Measurements from ENCODE around the gene PROM1.

The PROM1 gene

GRCh38 chr4:16088601-16089000, 4.8 kb upstream of the PROM1 start:
- H3K4me3 ChIP-seq (ENCODE audit: low read length, poor library complexity, severe bottlenecking): no peak overlapping the region
- no peaks in the 10 kb centered on the region for H3K9me3 ChIP-seq (ENCODE audit: insufficient read depth, low read depth, low read length)
- no peaks in the 10 kb centered on the region for H3K36me3 ChIP-seq (ENCODE audit: insufficient read depth, low read length)
- H3K79me2 ChIP-seq (ENCODE audit: insufficient read depth, low read length): no peaks in the 10 kb centered on the region
- no peaks in the 10 kb centered on the region for H3K9me2 ChIP-seq (replicated peaks; ENCODE audit: low read depth, low read length)
- no peak overlapping the region for H3K9ac ChIP-seq (ENCODE audit: low read depth, low read length, poor library complexity, severe bottlenecking)
- H3K27me3 ChIP-seq (ENCODE audit: insufficient read depth, low read length, poor library complexity, severe bottlenecking): no peaks in the 10 kb centered on the region
- H2AFZ ChIP-seq (ENCODE audit: low read length): no peak overlapping the region
- H3F3A ChIP-seq (ENCODE audit: low read depth): no peaks in the 10 kb centered on the region
- H4K20me1 ChIP-seq (ENCODE audit: insufficient read depth, low read length, poor library complexity, severe bottlenecking): no peaks in the 10 kb centered on the region
- H3K4me2 ChIP-seq (ENCODE audit: low read depth, low read length, poor library complexity, severe bottlenecking): no peak overlapping the region
- peaks cover 14% of the 10 kb centered on the region for H3K4me1 ChIP-seq (ENCODE audit: insufficient read depth, low read length, poor library complexity, severe bottlenecking)
- TF ChIP-seq CTCF (conservative IDR thresholded peaks at IDR 0.05; ENCODE audit: low read length): no peak
- no peak for TF ChIP-seq EZH2phosphoT487 (IDR thresholded peaks at IDR 0.05; ENCODE audit: borderline replicate concordance)

- Histone ChIP-seq H4K20me1 (ENCODE audit: insufficient read depth, low read length, poor library complexity, severe bottlenecking) (no peaks in the 10 kb centered on the region), H3K79me2 (ENCODE audit: insufficient read depth, low read length) (no peaks in the 10 kb centered on the region), H3K4me2 (ENCODE audit: low read depth, low read length, poor library complexity, severe bottlenecking) (no peak overlapping the region), H3K9me3 (ENCODE audit: insufficient read depth, low read depth, low read length) (no peaks in the 10 kb centered on the region), H3K4me3 (ENCODE audit: low read length, poor library complexity, severe bottlenecking) (no peak overlapping the region), H3K9ac (ENCODE audit: low read depth, low read length, poor library complexity, severe bottlenecking) (no peak overlapping the region), H3K9me2 (replicated peaks; ENCODE audit: low read depth, low read length) (no peaks in the 10 kb centered on the region), H3K27me3 (ENCODE audit: insufficient read depth, low read length, poor library complexity, severe bottlenecking) (no peaks in the 10 kb centered on the region), H3F3A (ENCODE audit: low read depth) (no peaks in the 10 kb centered on the region), H3K36me3 (ENCODE audit: insufficient read depth, low read length) (no peaks in the 10 kb centered on the region), H3K4me1 (ENCODE audit: insufficient read depth, low read length, poor library complexity, severe bottlenecking) (peaks cover 14% of the 10 kb centered on the region), H2AFZ (ENCODE audit: low read length) (no peak overlapping the region)
- TF ChIP-seq EZH2phosphoT487 (IDR thresholded peaks at IDR 0.05; ENCODE audit: borderline replicate concordance) (no peak), CTCF (conservative IDR thresholded peaks at IDR 0.05; ENCODE audit: low read length) (no peak)
Observed at GRCh38 chr4:16085822-16086221, 2.0 kb upstream of the PROM1 start.

- no peak overlapping the region for H2AFZ ChIP-seq (ENCODE audit: low read length)
- no peaks in the 10 kb centered on the region for H3K36me3 ChIP-seq (ENCODE audit: insufficient read depth, low read length)
- no peaks in the 10 kb centered on the region for H3K9me3 ChIP-seq (ENCODE audit: insufficient read depth, low read depth, low read length)
- H3K9ac ChIP-seq (ENCODE audit: low read depth, low read length, poor library complexity, severe bottlenecking): no peak overlapping the region
- H4K20me1 ChIP-seq (ENCODE audit: insufficient read depth, low read length, poor library complexity, severe bottlenecking): no peaks in the 10 kb centered on the region
- no peak overlapping the region for H3K4me2 ChIP-seq (ENCODE audit: low read depth, low read length, poor library complexity, severe bottlenecking)
- TF ChIP-seq CTCF (conservative IDR thresholded peaks at IDR 0.05; ENCODE audit: low read length) (no peak), EZH2phosphoT487 (IDR thresholded peaks at IDR 0.05; ENCODE audit: borderline replicate concordance) (no peak)
- no peaks in the 10 kb centered on the region for H3F3A ChIP-seq (ENCODE audit: low read depth)
- H3K27me3 ChIP-seq (ENCODE audit: insufficient read depth, low read length, poor library complexity, severe bottlenecking): no peaks in the 10 kb centered on the region
- H3K79me2 ChIP-seq (ENCODE audit: insufficient read depth, low read length): no peaks in the 10 kb centered on the region
- peaks cover 5% of the 10 kb centered on the region for H3K4me1 ChIP-seq (ENCODE audit: insufficient read depth, low read length, poor library complexity, severe bottlenecking)
- H3K9me2 ChIP-seq (replicated peaks; ENCODE audit: low read depth, low read length): no peaks in the 10 kb centered on the region
- H3K4me3 ChIP-seq (ENCODE audit: low read length, poor library complexity, severe bottlenecking): no peak overlapping the region
Observed at GRCh38 chr4:16082426-16083240, 1.2 kb downstream of the PROM1 start.
